GM13976 (cell line): Measurements from ENCODE around the gene OAS1.
"Not testable (repeated sequence)": the region's sequence is repeated elsewhere in the genome, so short reads cannot be mapped to it uniquely, and the experiment has no call there.

Experiments
- DNase-seq: peaks from one replicate; pipeline ENCODE4 v3.0.0; 2012; ENCODE audit warnings: low spot score
- in situ Hi-C: fragments of 300-500 bp; cut with MboI; formaldehyde crosslinking; loops from one replicate; pipeline ENCODE4 v1.12.0; 2022; ENCODE audit warnings: low sequenced_read_pairs, mixed read lengths, inconsistent platforms; ENCODE audit not compliant: unreplicated experiment
- TF ChIP-seq, protein P1 (sequence below): IDR thresholded peaks from 2 replicates; pipeline ENCODE4 v1.5.1; 2012; ENCODE audit warnings: borderline replicate concordance, mild to moderate bottlenecking; ENCODE audit not compliant: insufficient read depth; ENCODE audit errors: extremely low read depth, missing control alignments, control extremely low read depth

OAS1 gene

DNA sequence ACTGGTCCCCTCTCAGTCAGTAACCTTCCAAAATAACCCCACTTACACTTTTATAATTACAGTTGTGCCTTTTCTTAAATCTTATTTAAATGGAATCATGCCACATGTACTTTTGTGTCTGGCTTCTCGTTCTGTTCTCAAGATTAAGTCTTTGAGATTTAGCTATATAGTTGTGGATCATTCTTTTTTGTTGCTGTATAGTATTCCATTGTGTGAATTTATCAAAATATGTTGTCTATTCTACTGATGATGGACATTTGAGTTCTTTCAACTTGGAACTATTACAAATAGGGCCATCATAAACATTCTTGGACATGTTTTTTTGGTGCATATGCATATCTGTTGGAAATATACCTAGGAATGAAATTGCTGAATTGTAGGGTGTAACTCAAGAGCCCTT lies 40.6 kb downstream of the OAS1 start:
- no peak for DNase-seq
- TF ChIP-seq, protein P1, sequence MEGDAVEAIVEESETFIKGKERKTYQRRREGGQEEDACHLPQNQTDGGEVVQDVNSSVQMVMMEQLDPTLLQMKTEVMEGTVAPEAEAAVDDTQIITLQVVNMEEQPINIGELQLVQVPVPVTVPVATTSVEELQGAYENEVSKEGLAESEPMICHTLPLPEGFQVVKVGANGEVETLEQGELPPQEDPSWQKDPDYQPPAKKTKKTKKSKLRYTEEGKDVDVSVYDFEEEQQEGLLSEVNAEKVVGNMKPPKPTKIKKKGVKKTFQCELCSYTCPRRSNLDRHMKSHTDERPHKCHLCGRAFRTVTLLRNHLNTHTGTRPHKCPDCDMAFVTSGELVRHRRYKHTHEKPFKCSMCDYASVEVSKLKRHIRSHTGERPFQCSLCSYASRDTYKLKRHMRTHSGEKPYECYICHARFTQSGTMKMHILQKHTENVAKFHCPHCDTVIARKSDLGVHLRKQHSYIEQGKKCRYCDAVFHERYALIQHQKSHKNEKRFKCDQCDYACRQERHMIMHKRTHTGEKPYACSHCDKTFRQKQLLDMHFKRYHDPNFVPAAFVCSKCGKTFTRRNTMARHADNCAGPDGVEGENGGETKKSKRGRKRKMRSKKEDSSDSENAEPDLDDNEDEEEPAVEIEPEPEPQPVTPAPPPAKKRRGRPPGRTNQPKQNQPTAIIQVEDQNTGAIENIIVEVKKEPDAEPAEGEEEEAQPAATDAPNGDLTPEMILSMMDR = no peak
- in situ Hi-C loops = no loop called here

DNA sequence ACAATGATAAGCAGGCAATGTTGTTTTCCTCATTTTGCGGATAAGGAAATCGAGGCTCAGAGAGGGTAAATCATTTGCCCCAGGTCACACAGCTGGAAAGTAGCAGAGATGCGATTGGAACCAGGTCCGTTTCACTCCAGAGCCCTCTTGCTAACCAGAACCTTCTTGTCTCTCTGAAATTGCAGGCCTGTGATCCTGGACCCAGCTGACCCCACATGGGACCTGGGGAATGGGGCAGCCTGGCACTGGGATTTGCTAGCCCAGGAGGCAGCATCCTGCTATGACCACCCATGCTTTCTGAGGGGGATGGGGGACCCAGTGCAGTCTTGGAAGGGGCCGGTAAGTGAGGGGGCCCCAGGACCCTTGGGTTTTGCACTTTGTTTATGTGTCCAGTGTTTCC lies 41.0 kb downstream of the OAS1 start:
- no peak for DNase-seq
- in situ Hi-C loops = no loop called here
- TF ChIP-seq, protein P1 = no peak

DNA sequence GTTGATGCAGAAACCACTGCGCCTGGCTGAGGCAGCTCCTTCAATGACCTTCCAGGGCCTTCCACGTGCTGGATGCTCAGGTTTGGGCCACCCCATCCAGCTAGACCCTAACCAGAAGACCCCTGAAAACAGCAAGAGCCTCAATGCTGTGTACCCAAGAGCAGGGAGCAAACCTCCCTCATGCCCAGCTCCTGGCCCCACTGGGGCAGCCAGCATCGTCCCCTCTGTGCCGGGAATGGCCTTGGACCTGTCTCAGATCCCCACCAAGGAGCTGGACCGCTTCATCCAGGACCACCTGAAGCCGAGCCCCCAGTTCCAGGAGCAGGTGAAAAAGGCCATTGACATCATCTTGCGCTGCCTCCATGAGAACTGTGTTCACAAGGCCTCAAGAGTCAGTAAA lies 42.0 kb downstream of the OAS1 start:
- TF ChIP-seq, protein P1 = no peak
- in situ Hi-C loops = no loop called here
- DNase-seq = no peak

DNA sequence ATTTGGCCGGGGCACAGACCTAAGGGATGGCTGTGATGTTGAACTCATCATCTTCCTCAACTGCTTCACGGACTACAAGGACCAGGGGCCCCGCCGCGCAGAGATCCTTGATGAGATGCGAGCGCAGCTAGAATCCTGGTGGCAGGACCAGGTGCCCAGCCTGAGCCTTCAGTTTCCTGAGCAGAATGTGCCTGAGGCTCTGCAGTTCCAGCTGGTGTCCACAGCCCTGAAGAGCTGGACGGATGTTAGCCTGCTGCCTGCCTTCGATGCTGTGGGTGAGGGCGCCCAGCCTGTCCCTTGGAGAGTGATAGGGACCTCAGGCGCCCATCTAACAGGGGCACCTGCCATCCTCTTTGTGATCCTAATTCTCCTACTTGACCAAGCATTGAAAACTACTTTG lies 43.9 kb downstream of the OAS1 start:
- in situ Hi-C loops = no loop called here
- DNase-seq = no peak
- TF ChIP-seq, protein P1 = no peak

DNA sequence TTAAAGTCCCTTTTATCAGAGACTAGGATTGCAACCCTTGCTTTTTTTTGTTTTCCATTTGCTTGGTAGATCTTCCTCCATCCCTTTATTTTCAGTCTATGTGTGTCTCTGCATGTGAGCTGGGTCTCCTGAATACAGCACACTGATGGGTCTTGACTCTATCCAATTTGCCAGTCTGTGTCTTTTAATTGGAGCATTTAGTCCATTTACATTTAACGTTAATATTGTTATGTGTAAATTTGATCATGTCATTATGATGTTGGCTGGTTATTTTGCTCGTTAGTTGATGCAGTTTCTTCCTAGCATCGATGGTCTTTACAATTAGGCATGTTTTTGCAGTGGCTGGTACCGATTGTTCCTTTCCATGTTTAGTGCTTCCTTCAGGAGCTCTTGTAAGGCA lies 50.4 kb downstream of the OAS1 start:
- in situ Hi-C loops, DNase-seq: not testable (repeated sequence)

DNA sequence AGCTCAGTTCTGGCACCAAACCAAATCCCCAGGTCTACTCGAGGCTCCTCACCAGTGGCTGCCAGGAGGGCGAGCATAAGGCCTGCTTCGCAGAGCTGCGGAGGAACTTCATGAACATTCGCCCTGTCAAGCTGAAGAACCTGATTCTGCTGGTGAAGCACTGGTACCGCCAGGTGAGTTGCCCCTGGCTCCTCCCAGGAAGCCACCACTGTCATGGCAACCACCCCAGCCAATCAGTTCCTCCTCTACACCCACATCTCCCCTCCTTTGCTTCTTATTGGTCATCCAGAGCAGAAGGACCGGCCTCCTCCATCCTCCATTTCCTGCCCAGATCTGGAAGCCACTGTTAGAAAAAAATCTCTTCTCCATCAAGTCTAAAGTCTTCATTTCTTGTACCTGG lies 54.3 kb downstream of the OAS1 start:
- DNase-seq = no peak
- in situ Hi-C loops = no loop called here
- TF ChIP-seq, protein P1 = no peak

DNA sequence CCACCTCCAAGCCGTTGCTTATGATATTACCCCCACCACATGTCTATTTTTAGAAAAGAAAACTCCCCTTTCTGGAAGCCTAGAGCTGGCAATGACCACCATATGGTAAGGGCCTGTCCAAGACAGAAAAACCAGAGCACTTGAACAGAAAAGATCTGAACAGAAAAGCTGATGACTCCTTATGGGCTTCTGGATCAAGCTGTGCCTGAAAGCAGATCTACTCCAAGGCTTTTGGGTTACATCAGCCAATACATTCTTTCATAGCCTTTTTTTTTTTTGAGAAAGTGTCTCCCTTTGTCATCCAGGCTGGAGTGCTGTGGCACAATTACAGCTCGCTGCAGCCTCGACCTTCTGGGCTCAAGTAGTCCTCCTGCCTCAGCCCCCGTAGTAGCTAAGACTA lies 54.8 kb downstream of the OAS1 start:
- in situ Hi-C loops = no loop called here
- TF ChIP-seq, protein P1 = no peak
- DNase-seq = no peak
